Measurements from ENCODE around the gene GOLGA6L2. TPM values are rescaled to one million over a fixed set of nuclear protein-coding genes. Genes with fewer than 3 reads are reported as not detected.
A peak's percentile ranks its signal among the peaks of the same experiment; 100 is the strongest.
"Not testable (repeated sequence)": the region's sequence is repeated elsewhere in the genome, so short reads cannot be mapped to it uniquely, and the experiment has no call there.

GOLGA6L2 gene
- total RNA-seq, 4 donors from 2014 or later: not detected

- no peak overlapping the region for H3K4me3 ChIP-seq
- TF ChIP-seq EP300 (IDR thresholded peaks at IDR 0.05) (no peak), CTCF (IDR thresholded peaks at IDR 0.05) (no peak), POLR2AphosphoS5 (IDR thresholded peaks at IDR 0.05) (peak in 1 of 2 donors; percentile 45), POLR2A (IDR thresholded peaks at IDR 0.05; ENCODE audit: low read depth) (no peak)
- no peaks in the 10 kb centered on the region for H3K4me1 ChIP-seq
- H3K27me3 ChIP-seq: no peaks in the 10 kb centered on the region
- H3K36me3 ChIP-seq: no peaks in the 10 kb centered on the region
- intact Hi-C loops (cut with DNase I): no loop called here
- peaks cover 0 to 8% (median 1%) of the 10 kb centered on the region in 4 donors for H3K9me3 ChIP-seq
- peak overlapping the region in 1 of 4 donors; percentile 23 for H3K27ac ChIP-seq (replicated peaks in 1 of 4)
- no peak for DNase-seq (ENCODE audit: extremely low spot score)
- WGBS: 67% methylated on average over 4 of the region's 4 CpGs
These were observed 43.5 kb downstream of the GOLGA6L2 start for GRCh38 chr15:23403550-23403949.

GRCh38 chr15:23402544-23402943, 44.5 kb downstream of the GOLGA6L2 start:
- 70% methylated on average over 5 of the region's 5 CpGs for WGBS
- Histone ChIP-seq H3K9me3 (peaks cover 0 to 8% (median 1%) of the 10 kb centered on the region in 4 donors), H3K27ac (replicated peaks in 1 of 4) (no peak overlapping the region), H3K4me1 (no peaks in the 10 kb centered on the region), H3K4me3 (no peak overlapping the region), H3K27me3 (peaks cover 0 to 9% (median 0%) of the 10 kb centered on the region in 4 donors), H3K36me3 (no peaks in the 10 kb centered on the region)
- DNase-seq (ENCODE audit: extremely low spot score): no peak
- intact Hi-C loops (cut with DNase I): no loop called here
- TF ChIP-seq POLR2A (IDR thresholded peaks at IDR 0.05; ENCODE audit: low read depth) (no peak), POLR2AphosphoS5 (IDR thresholded peaks at IDR 0.05) (no peak), EP300 (IDR thresholded peaks at IDR 0.05) (no peak), CTCF (IDR thresholded peaks at IDR 0.05) (no peak)

- H3K4me1 ChIP-seq: no peaks in the 10 kb centered on the region
- no peaks in the 10 kb centered on the region for H3K36me3 ChIP-seq
- intact Hi-C loops (cut with DNase I): no loop called here
- WGBS: 70% methylated on average over 2 of the region's 2 CpGs
- TF ChIP-seq EP300 (IDR thresholded peaks at IDR 0.05) (no peak), POLR2A (IDR thresholded peaks at IDR 0.05; ENCODE audit: low read depth) (no peak), POLR2AphosphoS5 (IDR thresholded peaks at IDR 0.05) (no peak), CTCF (IDR thresholded peaks at IDR 0.05) (no peak)
- peaks cover 0 to 8% (median 1%) of the 10 kb centered on the region in 4 donors for H3K9me3 ChIP-seq
- H3K4me3 ChIP-seq: no peak overlapping the region
- H3K27ac ChIP-seq (replicated peaks in 1 of 4): no peak overlapping the region
- DNase-seq (ENCODE audit: extremely low spot score): no peak
- H3K27me3 ChIP-seq: peaks cover 0 to 10% (median 0%) of the 10 kb centered on the region in 4 donors
These were observed 44.9 kb downstream of the GOLGA6L2 start for GRCh38 chr15:23402140-23402539.

GRCh38 chr15:23401627-23402026, 45.4 kb downstream of the GOLGA6L2 start:
- Histone ChIP-seq H3K27ac (replicated peaks in 1 of 4) (no peak overlapping the region), H3K4me1 (no peaks in the 10 kb centered on the region)
- 49% methylated on average over 8 of the region's 8 CpGs for whole genome bisulfite sequencing

GRCh38 chr15:23399207-23399606, 47.8 kb downstream of the GOLGA6L2 start:
- not testable (repeated sequence) for H3K27ac ChIP-seq (replicated peaks in 1 of 4); H3K36me3 ChIP-seq; H3K9me3 ChIP-seq; H3K4me1 ChIP-seq; DNase-seq (ENCODE audit: extremely low spot score); H3K4me3 ChIP-seq
- 79% methylated on average over 4 of the region's 5 CpGs for WGBS
- intact Hi-C loops (cut with DNase I): loop anchor here (10.0 kb wide), 1 partner anchor 46 kb away; the partner anchor contains the start of gene GOLGA6L2
- peaks cover 0 to 14% (median 0%) of the 10 kb centered on the region in 4 donors for H3K27me3 ChIP-seq

More at GRCh38 chr15:23401627-23402026, 45.4 kb downstream of the GOLGA6L2 start:
- Histone ChIP-seq H3K27me3 (peaks cover 0 to 10% (median 0%) of the 10 kb centered on the region in 4 donors), H3K4me3 (no peak overlapping the region), H3K36me3 (no peaks in the 10 kb centered on the region), H3K9me3 (peaks cover 0 to 3% (median 1%) of the 10 kb centered on the region in 4 donors)
- TF ChIP-seq POLR2AphosphoS5 (IDR thresholded peaks at IDR 0.05) (no peak), POLR2A (IDR thresholded peaks at IDR 0.05; ENCODE audit: low read depth) (no peak), CTCF (IDR thresholded peaks at IDR 0.05) (no peak), EP300 (IDR thresholded peaks at IDR 0.05) (no peak)
- DNase-seq (ENCODE audit: extremely low spot score): no peak
- intact Hi-C loops (cut with DNase I): no loop called here

GRCh38 chr15:23398357-23398756, 48.7 kb downstream of the GOLGA6L2 start:
- not testable (repeated sequence) for H3K9me3 ChIP-seq; H3K4me1 ChIP-seq; DNase-seq (ENCODE audit: extremely low spot score); H3K27ac ChIP-seq (replicated peaks in 1 of 4); H3K36me3 ChIP-seq; H3K4me3 ChIP-seq
- intact Hi-C loops (cut with DNase I): loop anchor here (10.0 kb wide), 1 partner anchor 46 kb away; the partner anchor contains the start of gene GOLGA6L2
- WGBS: 87% methylated on average over 4 of the region's 4 CpGs
- peaks cover 0 to 20% (median 0%) of the 10 kb centered on the region in 4 donors for H3K27me3 ChIP-seq

All from esophagus muscularis mucosa (tissue), 4 donors.